H1 (cell line): Measurements from ENCODE around the gene CYTL1. TPM values are rescaled to one million over a fixed set of nuclear protein-coding genes. Genes with fewer than 3 reads are reported as not detected.

Source experiments
- CHD7 ChIP-seq: fragments of 300-600 bp; sonication (generic); IDR thresholded peaks from 2 replicates; pipeline ENCODE4 v1.7.1; 2012; ENCODE audit warnings: low read length, moderate library complexity, mild to moderate bottlenecking, inconsistent platforms; ENCODE audit not compliant: insufficient replicate concordance
- polyA plus RNA-seq, 7 experiments: library from polyadenylated mRNA; depleted of rRNA in 3 of 7; stranded (reverse) in 5 of 7; unstranded in 2 of 7; fragments of >200 nt in 5 of 7; fragments of 200-250 nt in 2 of 7; gene quantifications; 1 replicate in 5 of 7; 2 replicates in 1 of 7; 4 replicates in 1 of 7; pipeline versions ENCODE4 v1.2.1 to v1.2.3, GENCODE V29; 2011 to 2013; ENCODE audit warnings: missing spikeins in 2 of 7, mixed read lengths in 2 of 7
- total RNA-seq: library from RNA; stranded (reverse); fragmentation: NEBNext Ultra II Directional; extraction: Animal tissue kit (Norgen Biotek cat#: 25700); gene quantifications from 2 replicates; pipeline ENCODE4 v1.2.1, GENCODE V29; 2021

The CYTL1 gene
- total and polyA plus RNA-seq, 2 of the 8 experiments (the other 6 are each of a cell fraction or from before 2014, with no cell fraction given), result 8.6 to 9.8 TPM

- no peak for TF ChIP-seq CHD7
Observed at GRCh38 chr4:4985844-4986243, 33.4 kb downstream of the CYTL1 start (continued).
